NCI-H1092 treated with DMSO at 0.1 percent for 48 hours (cell line): ENCODE results near the gene GOPC.
A peak's percentile ranks its signal among the peaks of the same experiment; 100 is the strongest.
"Not testable (repeated sequence)": the region's sequence is repeated elsewhere in the genome, so short reads cannot be mapped to it uniquely, and the experiment has no call there.

Experiments used
- DNase-seq: peaks from one replicate; lab custom pipeline; 2025; lab: John Stamatoyannopoulos, UW

GOPC gene

DNA sequence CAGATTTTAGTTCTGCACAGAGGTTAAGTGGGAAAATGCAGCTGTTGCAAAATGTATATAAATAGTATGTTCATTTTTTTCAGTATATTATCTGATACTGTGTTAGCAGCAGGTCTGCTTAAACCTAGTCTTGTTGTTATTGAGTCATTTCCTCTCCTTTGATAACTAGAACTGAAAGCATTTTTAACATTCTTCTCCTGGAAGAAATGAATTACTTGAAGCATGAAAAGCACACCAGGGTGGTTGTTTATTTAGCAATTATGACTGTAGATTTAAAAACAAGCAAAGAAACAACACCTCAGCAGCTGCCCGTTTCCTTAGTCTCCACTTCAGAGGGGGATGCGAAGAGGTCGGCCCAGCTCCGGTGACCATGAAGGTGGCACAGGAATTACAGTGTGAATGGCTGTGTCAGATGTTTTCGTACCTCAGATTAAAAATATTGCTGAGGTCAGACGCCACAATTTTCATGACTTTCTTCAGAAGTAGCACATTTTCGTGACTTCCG, 53.5 kb downstream of the GOPC start:
- DNase-seq: no peak

DNA sequence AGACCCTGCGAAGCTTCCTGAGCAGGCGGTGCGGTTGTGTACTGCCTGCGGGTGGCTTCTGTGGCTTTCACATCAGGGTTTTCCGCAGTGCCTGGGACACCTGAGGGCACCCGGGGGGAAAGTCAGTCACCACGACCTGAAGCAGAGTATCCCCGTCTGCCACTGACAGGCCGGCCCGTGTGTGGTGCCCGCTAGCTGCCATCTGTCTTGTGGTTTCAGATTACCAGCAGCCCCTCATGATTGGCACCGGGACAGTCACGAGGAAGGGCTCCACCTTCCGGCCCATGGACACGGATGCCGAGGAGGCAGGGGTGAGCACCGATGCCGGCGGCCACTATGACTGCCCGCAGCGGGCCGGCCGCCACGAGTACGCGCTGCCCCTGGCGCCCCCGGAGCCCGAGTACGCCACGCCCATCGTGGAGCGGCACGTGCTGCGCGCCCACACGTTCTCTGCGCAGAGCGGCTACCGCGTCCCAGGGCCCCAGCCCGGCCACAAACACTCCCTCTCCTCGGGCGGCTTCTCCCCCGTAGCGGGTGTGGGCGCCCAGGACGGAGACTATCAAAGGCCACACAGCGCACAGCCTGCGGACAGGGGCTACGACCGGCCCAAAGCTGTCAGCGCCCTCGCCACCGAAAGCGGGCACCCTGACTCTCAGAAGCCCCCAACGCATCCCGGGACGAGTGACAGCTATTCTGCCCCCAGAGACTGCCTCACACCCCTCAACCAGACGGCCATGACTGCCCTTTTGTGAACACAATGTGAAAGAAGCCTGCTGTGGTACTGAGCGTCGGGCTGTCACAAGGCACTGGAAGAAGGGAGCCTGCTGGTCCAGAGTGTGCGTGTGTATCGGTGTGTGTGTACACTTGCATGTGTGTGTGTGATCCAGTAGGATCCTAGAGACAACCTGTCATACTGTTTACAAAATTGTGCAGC, 54.4 kb downstream of the GOPC start:
- DNase-seq: peak; percentile 18

GRCh38 chr6:117546674-117547073, 55.6 kb downstream of the GOPC start:
- no peak for DNase-seq

- DNase-seq: no peak
Observed at GRCh38 chr6:117545161-117545595, 57.1 kb downstream of the GOPC start.

DNA sequence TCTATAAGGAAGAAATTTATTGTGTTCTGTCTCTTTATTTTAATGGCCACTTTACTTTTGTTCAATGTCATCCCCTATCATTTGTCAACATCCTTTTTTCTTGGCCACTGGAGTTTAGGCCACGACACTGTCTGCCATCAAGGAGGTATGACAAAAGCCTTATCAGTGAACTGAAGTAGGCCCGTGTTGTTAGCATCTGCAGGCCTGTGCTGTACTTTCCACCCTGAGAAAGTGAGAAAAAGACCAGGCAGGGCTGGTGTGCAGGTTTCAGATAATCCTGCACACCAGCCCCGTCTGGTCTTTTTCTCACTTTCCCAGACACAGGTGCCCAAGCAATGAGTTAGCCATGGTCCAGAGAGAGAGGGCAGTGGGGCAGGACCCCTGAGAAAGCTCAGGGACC, 57.6 kb downstream of the GOPC start:
- DNase-seq: no peak

DNA sequence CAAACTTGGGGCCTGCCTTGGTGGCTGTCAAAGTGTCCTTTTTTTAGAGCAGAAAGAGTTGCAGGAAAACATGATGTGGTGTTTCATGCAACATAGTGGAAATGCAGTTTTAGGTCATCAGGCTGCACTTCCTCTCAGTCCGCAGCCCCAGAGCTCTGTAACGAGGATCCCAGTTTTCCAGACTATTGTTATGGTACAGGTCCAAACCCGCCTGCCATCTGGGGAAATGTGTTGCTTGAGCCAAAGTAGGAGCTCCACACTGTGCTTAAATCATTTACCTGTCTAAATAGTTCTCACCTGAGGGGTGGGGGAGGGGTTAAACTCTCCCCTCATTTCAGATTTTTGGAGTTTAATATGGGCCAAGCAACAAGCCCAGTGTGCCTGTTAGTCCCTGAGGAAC, 59.8 kb downstream of the GOPC start:
- DNase-seq: no peak

DNA sequence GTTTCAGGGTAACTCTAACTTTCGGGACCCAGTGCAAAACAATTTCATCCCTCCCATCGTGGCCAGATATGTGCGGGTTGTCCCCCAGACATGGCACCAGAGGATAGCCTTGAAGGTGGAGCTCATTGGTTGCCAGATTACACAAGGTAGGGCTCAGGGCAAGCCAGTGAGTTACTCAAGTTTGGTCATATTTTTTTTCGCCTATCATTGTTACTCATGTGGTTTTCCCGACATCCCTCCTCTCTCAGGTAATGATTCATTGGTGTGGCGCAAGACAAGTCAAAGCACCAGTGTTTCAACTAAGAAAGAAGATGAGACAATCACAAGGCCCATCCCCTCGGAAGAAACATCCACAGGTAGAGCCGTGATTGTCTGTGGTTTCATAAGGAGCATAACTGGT, 61.6 kb downstream of the GOPC start:
- DNase-seq: no peak

DNA sequence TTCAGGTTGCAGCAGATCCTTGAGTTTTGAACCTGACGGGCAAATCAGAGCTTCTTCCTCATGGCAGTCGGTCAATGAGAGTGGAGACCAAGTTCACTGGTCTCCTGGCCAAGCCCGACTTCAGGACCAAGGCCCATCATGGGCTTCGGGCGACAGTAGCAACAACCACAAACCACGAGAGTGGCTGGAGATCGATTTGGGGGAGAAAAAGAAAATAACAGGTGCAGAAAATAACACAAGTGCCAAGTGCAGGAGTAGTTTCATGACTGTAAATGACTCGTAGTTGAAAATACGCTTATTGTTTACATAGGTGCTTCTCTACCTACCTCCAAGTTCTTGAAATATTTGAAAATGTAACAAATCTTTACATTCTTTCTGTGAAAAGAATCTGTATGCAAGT, 63.7 kb downstream of the GOPC start:
- DNase-seq: no peak

GRCh38 chr6:117536317-117536716, 66.0 kb downstream of the GOPC start:
- no peak for DNase-seq

- no peak for DNase-seq
Observed at GRCh38 chr6:117534974-117535373, 67.3 kb downstream of the GOPC start.

DNA sequence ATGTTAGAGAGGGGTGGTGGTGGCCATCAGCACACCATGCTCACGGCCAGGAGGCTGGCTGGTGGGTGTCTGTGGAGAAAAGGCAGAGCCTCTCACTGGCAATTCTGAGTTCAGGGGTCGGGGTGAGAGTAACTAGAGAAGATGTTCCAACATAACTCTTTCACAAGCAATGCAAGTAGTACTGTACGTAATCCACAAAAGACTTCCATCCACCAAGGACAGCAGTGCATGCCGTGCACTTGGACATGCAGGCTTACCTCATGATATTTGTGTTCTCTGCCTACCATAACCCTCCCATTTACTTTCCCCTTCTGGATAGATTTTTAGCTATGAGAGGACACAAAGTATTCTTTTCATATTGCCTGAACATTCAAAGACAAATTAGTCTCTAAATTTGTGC, 68.5 kb downstream of the GOPC start:
- DNase-seq: no peak

GRCh38 chr6:117531809-117532725, 70.2 kb downstream of the GOPC start:
- no peak for DNase-seq

- DNase-seq: no peak
Observed at GRCh38 chr6:117531346-117531745, 71.0 kb downstream of the GOPC start.

- DNase-seq: no peak
Observed at GRCh38 chr6:117530467-117531242, 71.7 kb downstream of the GOPC start.

DNA sequence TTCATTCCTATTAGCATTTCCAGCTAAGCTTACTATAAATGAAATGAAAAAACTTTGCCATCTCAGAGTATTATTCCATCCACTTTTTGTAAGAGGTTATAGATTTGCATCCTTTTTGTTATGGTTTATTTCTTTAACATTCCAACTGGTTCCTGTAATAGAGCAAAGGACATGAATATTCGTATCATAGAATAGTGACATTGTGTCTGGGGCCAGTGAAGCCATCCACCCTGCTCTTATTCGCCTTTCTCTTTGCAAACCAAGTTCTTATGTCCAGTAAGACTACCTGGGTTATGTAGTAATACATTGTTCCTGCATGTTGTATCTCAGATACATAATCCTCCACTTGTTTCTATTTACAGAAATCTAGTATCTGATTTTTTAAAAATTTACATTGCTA, 76.7 kb downstream of the GOPC start:
- DNase-seq: no peak

DNA sequence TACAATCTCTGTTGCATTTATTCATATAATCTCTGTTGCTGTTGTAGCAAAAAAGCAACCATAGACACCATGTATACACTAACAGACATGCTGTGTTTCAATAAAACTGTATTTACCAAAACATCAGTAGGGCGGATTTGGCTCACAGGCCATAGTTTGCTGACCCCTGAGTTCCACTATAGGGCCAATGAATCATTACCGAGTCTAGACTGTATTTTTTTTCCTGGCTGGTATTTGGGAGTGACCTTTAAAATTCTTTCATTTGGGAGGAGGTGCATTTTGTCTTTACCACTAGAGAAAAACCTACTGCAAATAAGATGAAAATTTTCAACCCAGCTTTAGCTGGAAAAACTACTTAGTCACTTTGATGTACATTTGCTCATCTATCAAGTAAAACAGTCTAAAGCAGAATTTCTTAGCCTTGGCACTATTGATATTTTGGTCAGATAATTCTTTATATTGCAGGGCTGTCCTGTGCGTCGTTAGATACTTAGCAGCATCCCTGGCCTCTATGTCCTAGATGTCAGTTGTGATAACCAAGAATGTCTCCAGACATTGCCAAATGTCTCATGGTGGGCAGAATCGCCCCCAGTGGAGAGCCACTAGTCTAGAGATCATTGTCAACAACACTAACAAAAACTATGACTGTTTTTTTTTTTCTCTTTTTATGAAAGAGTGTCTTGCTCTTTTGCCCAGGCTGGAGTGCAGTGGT, 80.4 kb downstream of the GOPC start:
- no peak for DNase-seq

DNA sequence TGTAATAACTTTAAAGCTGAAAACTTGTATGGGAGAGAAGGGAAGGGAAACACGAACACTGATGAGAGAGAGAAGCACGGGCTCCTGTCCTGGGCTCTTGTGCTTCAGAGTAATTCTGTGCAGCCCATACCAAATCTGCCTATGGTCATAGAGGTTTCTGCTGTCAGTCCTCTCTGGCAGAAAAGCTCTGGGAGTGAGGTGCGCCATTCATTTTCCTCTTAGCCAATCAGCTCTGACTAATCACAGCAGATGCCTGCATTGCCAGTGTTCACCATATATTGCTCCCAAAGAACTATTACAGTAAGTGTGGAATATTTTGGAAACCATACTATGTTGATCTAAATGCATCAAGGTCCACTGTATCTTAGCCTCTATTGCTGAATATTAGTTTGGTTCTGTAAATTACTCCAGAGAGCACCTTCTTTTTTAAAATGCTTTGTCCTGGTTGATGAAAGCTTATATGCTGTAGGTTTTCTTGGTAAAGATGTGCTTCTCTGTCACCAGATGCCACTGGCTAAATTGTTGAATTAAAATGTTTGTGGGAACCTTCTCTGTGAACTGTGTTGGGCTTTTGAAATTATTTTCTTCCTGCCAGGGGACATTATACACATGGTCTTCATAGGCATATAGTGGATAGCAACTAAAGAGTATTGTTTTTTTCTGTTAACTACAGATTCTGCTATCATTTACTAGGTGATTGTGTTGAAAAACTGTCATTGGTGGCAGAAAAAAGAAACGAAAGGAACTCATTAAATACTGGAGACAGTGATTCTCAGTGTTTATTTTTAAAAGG, 81.5 kb downstream of the GOPC start:
- DNase-seq: no peak

- no peak for DNase-seq
Observed at GRCh38 chr6:117518870-117519269, 83.4 kb downstream of the GOPC start.

- not testable (repeated sequence) for DNase-seq
Observed at GRCh38 chr6:117517995-117518394, 84.3 kb downstream of the GOPC start.

DNA sequence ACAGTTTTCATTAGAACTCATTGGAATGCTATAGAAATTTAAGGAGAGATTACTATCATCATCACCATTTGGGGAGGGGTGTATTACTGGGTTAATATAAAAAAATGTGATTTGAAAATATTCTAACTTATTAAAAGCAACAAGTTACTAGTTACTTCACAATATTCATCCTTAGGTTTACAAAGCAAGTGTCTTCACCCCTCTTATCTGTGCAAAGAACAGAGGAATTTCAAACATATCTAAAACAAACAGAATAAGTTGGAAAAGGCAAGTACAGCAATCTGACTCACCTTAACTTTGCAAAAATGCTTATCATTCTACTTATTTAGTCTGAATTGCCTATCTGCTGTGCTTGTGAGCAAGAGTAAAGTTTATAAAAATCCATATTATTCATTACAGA, 87.0 kb downstream of the GOPC start:
- no peak for DNase-seq
